ENCODE measurements around the gene HSPA1A.

Gene HSPA1A

DNA sequence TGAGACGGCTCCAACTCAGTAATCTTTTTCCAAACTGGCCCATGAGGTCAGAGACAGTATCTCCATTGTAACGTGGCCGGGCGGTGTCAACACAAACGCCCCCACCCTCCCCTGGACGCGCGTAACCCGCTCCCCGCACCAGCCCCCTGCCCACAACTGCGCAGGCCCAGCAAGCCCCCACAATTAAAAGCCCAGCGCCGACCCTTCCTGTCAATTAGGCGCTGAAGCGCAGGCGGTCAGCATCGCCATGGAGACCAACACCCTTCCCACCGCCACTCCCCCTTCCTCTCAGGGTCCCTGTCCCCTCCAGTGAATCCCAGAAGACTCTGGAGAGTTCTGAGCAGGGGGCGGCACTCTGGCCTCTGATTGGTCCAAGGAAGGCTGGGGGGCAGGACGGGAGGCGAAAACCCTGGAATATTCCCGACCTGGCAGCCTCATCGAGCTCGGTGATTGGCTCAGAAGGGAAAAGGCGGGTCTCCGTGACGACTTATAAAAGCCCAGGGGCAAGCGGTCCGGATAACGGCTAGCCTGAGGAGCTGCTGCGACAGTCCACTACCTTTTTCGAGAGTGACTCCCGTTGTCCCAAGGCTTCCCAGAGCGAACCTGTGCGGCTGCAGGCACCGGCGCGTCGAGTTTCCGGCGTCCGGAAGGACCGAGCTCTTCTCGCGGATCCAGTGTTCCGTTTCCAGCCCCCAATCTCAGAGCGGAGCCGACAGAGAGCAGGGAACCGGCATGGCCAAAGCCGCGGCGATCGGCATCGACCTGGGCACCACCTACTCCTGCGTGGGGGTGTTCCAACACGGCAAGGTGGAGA, at the start of gene HSPA1A, which contains the start of gene HSPA1L:
HSPA1A (plus strand) TSS at position 519 of the 814 bp plus-strand sequence; CDS start at position 733, 214 bp downstream.
HSPA1L (minus strand) TSS at position 259 of the 814 bp plus-strand sequence. CDS start 3,311 bp downstream, outside the sequence.
- peak; percentile 80 for DNase-seq (ENCODE audit: low spot score)

DNA sequence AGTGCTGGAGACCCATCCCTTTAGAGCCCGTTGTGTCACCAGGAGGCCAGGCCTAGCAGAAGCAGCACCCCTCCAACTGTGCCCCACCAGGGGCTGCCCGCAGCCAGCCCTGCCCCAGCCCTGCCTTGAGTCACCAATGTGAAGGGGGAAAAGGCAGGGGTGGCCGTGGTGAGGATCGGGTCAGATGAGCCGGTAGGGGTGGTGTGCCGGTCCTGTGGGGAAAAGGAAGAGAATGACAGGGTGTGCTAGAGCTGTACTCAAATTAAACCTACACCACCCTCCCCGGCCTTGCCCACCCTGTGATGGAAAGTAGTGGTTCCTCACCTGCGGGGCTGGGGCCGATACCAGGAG, 49.8 kb upstream of the HSPA1A start:
- DNase-seq (ENCODE audit: low spot score) = no peak

DNA sequence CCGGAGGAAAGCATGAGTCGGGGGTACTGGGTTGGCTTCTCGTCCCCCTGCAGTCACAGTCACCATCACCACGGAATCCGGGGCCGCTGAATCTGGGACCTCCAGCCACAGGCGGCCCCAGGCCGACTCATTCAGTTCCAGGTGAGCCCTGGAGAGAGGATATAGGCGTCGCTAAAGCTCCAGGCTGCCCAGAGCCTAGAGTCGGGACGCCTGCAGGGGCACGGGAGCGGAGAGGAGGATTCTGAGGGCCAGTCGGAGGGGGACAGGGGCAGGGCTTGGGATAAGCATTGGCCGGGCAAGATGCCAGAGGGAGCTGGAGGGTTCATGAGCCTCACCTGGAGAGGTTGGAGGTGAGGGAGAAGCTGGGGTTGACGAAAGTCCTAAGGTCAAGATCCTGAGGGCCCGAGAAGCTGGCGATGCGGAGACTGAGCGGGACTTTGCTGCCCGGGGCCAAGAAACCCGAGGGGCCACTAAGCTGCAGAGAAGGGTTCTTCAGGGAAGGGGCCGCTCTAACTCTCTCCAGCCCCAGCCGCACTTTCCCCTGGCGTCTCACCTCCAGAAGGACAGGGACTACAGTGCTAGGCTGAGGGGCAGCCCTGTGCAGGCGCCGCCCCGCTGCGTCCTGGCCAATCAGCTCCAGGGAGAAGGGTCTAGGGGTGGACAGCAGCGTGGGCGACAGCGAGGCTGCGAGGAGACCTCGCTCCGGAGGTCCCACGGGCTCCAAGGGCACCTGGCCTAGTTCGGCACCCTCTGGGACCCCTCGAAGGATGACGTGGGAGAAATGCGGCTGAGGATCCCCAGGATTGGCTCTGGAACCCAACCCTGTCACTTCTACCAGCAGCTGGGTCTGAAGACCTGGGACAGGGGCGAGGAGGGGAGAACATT, 49.2 kb upstream of the HSPA1A start:
- no peak for DNase-seq (ENCODE audit: low spot score)

DNA sequence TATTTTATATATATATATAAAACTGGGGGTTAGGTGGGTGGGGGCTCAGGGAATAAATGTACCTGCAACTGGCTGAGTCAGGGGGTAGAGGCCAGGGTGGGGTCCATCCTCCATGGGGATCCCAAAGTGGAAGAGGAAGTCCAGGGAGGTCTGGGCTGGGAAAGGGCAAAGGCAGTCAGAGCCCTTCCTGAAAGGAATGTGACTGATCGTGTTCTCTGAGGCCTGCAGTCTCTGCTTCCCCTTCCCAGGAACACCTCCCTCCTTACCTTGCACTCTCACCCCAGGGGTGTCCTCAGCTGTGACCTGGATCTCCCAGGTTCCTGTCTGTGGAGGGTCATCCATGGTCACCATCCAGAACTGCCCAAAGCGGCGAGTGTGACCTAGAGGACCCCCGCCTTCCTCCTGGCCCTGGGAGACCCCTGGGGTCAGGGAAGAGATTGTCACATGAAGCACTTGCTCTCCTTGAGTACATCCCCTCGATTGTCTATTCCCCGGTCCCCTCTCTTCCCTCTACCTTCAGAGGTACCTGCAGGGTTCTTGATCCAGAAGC, 48.2 kb upstream of the HSPA1A start:
- DNase-seq (ENCODE audit: low spot score) = no peak

DNA sequence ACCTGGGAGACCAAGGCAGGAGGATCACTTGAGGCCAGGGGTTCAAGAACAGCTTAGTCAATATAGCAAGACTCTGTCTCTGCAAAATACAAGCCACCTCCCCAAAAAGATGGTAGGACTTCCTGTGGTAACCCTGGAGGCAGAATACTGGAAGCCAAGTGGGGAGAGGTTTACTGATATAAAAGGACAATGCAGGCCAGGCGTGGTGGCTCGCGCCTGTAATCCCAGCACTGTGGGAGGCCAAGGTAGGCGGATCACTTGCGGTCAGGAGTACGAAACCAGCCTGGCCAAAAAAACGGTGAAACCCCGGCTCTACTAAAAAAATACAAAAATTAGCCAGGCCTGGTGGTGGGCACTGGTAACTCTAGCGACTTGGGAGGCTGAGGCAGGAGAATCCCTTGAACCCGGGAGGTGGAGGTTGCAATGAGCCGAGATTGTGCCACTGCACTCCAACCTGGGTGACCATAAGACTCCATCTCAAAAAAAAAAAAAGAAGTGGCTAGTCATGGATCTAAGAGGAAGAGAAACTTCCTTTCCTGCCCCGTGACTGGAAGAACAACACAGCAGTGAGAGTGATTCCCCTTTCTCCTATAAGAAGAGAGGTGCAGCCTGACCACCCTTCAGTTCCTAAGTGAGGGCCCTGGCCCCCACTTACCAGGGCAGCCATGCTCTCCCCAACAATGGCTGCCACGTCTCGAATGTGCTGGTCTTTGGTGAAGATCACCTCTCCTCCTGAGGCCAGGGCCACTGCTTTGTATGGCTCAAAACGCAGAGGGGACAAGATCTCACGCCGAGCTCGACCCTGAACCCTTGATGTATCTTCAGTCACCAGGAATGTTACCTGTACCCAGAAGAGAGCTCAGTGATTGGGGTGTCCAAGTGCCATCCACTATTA, 46.7 kb upstream of the HSPA1A start:
- DNase-seq (ENCODE audit: low spot score) = no peak

DNA sequence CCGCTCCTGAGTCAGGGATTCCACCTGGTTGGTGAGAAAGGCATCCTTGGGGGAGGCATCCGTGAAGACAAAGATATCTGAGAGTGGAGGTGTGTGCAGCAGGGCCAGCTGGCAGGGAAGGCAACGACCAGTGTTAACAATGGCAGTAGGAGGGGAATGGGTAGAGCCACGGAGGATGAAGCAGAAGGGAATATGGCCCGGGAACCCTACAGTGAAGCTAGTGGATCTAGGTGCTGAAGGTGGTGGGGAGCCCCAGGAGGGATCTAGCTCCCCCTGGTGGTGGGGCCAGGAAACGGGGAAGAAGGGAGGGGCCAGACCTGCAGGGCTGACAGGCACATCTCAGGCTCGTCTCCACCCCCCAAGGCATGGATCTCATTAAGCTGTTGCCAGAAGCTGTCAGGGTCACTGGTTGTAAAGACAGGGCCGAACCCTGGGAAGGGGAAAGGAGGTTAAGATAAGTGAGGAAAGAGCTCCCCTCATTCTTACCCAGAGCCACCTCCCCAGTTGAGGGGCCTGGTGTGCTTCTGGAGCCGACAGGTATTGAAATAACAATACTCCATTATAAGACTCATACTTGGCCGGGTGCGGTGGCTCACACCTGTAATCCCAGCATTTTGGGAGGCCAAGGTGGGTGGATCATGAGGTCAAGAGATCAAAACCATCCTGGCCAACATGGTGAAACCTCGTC, 45.5 kb upstream of the HSPA1A start:
- peak; percentile 84 for DNase-seq (ENCODE audit: low spot score)

DNA sequence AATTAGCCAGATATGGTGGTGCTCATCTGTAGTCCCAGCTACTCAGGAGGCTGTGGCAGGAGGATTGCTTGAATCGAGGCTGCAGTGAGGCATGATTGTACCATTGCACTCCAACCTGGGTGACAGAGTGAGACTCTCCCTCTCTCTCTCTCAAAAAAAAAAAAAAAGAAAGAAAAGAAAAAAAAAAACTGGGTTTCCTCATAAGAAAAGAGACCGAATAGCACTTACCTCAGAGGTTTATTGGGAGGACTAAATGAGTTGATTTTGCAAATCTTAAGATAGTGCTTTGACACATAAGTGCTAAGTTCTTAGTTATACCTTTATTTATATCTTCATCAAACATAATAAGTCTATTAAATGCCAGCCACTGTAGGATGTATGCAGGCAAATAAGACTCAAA, 44.5 kb upstream of the HSPA1A start:
- DNase-seq (ENCODE audit: low spot score) = no peak

DNA sequence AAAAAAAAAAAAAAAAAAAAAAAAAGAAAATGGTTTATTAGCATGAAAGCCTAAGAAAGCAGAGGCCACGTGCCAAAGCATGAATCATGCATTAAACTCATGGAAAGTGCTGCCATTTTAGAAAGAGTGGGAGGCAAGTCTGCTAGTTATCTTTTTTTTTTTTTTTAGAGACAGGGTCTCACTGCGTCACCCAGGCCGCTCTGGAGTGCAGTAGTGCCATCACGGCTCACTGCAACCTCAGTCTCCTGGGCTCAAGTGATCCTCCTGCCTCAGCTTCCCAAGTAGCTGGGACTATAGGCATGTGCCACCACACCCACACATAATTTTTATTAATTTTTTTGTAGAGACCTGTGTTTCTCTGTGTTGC, 43.4 kb upstream of the HSPA1A start:
- peak; percentile 12 for DNase-seq (ENCODE audit: low spot score)

DNA sequence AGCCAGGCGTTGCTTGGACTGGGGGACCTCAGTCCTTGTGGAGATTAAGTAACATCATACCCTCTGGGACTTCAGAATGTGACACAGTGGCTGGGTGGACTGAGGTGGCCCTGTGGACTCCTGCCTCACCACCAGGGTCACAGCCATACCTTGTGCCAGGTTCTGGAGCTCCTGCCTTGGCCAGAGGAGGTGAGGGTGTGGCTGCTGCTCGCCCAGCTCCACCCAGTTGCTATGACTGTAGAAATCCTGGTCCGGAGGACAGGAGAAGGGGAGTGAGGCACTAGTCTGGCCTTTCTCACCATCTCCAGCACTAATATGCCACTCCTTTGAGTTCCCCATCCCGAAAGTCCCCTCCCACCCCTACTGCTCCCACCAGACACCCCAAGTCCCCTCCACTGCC, 40.2 kb upstream of the HSPA1A start:
- no peak for DNase-seq (ENCODE audit: low spot score)

DNA sequence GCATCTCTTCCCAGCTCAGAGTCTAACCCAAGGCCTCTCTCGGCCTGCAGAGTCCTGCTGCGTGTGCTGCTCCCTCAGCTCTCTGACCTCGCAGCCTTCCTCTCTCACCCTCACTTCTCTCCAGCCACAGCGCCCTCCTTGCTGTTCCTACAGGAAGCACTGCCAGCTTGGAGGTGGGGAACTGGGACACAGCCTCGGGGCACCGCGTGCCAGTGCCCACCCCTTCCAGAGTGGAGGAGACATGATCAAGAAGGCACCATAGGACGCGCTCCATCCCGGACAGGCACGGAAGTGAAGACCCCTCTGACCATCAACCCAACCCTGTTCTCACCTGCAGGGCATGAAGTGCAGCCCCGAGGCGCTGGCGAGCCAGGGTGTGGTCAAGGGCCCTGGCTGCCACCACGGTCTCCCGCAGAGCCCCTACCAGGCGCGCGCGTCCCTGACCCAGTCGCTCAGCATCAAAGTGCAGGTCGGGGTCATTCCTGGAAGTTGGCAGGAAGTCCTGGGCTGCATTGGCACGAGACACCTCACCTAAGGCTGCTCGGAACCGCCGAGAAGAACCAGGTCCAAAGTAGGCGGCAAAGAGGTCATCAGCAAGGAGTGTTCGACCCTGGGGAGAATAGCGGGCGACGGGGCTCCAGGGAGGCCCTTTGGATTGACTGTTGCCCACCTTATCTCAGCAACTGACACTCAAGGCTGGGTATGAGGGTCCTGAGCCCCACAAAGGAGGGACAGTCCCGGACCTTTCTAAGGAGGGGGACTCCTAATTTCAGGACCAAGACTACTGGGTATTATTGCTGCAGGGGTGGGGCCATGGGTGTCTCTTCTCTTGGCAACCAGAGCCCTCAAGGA, 39.5 kb upstream of the HSPA1A start:
- DNase-seq (ENCODE audit: low spot score) = no peak

DNA sequence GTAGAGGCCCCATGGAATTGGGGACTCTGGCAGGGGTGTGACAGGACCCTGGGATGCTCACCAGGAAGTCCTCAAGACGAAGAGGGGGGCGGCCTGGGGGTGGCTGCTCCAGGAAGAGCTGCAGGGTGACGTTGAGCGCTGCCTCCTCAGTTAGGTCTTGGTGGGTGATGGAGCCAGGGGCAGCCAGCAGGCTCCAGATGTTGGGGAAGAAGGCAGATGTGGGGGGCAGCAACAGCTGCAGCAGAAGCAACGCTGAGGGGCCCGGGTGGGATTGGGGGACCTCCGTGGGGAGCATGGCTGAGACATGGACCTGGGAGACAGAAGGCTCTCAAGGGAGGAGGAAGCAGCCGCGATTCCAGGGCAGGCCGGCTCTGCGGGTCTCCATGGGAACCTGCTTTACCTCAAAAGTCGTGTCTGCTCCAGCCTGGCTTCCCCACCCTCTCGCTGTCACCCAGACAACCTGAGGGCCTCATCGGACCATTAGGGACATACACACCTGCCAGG, 38.8 kb upstream of the HSPA1A start:
- no peak for DNase-seq (ENCODE audit: low spot score)

DNA sequence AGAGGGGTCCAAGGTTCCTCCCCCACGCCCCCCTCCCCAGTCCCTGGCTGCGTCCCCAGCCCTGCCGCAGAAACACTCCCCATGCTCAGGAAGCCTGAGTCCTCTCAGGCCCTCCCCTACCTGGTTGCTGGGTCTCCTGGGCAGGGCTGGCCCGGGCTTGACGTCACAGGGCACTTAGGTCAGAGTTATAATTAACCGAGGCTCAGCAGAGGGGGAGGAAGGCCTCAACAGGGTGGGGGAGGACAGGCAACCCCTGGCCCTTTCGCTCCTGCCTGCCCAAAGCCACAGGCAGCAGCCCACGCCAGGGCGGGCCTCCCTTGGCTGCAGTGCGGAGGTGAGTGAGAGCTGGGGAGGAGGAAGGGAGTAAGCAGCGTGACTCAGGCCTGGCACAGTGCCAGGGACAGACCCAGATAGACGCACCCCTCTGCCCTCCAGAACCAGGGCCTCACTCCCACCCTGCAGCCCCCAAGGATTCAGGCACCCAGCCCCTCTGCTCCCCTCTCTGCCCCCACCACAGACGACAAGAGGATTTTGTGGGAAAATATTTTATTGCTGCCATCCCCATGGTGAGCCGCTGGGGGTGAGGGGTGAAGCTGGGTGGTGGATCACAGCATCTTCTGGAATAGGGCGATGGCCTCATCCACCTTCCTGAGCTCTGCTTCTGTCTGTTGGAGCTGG, 38.2 kb upstream of the HSPA1A start, which contains the start of gene VWA7:
VWA7 (minus strand) TSS at position 340 of the 678 bp plus-strand sequence. CDS start 549 bp downstream, outside the sequence.
- peak; percentile 73 for DNase-seq (ENCODE audit: low spot score)

DNA sequence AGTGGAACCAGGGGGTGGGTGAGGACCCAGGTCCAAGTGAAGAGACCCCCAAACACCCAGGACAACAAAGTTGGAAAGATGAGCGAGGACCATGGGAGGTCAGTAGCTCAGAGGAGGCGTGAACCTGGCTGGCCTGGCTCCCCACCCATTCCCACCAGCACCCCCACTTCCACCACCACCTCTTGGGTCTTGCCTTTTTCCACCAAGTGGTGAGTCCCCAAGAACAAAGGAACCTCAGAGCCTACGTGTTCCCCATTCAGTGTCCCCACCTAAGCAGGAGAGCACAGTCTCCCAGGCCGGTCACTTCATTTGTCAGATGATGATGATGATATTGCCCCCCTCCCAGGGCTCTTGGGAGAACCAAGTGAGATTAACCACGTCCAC, 37.7 kb upstream of the HSPA1A start:
- DNase-seq (ENCODE audit: low spot score) = no peak

DNA sequence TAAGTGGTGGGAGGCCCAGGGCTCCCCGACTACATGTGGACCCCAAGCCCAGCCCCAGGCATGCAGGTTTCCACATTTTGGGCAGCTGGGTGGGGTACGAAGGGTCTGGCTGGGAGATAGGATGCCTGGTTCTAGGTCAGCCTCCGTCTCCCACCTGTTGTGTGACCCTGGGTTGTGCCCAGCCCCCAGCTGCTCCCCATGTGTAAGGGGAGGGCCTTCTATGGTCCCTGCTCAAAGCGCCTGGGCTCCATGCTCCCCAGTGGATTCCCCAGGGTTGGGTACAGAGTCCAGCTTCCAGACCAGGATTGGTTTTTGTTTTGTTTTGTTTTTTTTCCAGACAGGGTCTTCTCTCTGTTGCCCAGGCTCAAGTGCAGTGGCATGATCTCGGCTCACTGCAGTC, 37.1 kb upstream of the HSPA1A start:
- DNase-seq (ENCODE audit: low spot score) = no peak

DNA sequence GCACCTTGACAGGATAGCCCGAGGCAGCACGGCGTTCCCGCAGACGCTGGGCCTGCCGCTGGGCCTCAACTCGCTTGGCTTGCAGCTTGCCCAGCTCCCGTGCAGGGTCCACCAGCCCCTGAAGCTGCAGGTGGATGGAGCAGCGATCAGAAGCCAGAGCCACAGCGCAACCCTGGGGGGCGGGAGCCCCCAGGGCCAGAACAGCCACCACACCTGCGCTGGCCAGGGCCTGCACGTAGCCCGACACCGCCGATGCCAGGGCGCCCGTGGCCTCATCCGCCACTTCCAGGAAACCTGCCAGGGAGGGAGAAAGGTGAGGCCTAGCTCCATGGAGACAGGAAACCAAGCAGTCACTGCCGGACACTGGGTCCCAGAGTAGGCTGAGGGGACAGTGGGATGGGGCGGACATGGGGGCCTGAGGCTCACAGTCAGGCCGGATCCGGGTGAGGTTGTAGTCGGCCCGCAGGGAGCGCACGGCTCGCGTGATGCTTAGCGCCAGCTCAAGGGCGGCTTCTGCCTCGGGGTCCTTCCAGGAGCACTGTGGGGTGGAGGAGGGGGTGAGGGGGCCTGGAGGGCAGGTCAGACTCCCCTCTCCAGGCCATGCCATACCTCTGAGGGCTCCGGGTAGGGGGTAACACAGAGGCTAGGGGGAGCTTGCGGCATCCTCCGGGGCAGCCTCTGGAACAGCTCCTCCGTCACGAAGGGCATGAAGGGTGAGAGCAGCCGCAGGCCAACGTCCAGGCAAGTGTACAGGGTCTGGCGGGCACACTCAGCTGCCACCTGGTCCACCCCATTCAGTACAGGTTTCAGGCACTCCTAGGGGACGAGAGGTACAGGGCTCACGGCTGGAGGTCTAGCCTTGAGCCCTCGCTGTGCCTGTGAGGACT, 36.1 kb upstream of the HSPA1A start:
- no peak for DNase-seq (ENCODE audit: low spot score)

DNA sequence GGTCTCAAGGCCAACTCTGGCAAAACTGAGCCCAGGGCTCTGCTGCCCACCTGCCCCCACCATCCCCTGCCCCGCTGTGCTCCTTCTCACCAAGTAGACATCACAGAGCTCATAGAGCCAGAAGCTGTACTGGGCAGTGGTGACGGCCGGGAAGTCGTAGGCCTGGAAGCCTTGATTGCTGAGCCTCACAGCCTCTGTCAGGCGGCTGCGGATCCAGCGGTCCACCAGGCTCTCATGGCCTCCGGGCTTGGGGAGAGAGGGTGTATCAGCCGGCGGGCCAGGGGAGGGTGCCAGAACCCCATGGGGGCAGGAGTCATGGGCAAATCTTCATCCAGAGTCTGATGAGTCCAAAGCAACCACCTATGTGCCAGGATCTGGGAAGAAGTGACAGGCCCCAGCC, 35.4 kb upstream of the HSPA1A start:
- no peak for DNase-seq (ENCODE audit: low spot score)

DNA sequence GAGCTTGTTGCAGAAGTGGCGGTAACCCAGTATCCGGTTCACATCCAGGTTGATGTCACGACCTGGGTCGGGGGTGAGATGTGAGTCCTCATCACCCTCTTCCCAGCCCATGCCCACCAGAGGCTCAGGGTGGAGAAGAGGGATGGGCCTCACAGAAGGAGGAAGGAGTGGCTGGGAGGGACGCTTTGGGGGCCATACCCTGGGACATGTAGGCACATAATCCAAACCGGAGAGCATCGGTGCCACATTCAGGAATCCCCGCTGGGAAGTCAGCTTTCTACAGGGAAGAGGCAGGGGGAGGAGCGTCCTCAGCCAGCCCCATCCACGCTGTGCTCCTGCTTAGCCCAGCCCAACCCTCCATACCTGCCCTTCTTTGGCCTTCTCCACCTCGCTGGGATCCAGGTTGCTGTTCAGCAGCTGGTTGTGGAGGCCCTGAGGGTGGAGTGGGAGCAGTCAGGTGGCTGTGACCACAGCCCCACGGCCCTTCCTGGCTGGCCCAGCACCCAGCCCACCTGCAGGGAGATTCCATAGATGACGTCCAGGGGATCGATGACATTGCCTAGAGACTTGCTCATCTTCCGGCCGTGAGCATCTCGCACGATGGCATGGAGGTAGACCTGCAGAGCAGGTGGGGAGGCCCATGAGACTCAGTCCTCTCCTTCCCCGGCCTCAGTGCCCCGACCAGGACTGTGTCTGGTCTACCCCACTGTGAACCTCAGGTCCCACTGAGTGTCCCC, 34.7 kb upstream of the HSPA1A start:
- no peak for DNase-seq (ENCODE audit: low spot score)
